GM12872 (cell line): ENCODE measurements around the gene PRDM5.

ENCODE experiments used
- CTCF ChIP-seq: IDR thresholded peaks from 3 replicates; pipeline ENCODE4 v1.5.1; 2011; ENCODE audit warnings: low read depth, mild to moderate bottlenecking, low read length, moderate library complexity; ENCODE audit not compliant: insufficient read depth

PRDM5 gene

GRCh38 chr4:120733054-120733453, 189.5 kb downstream of the PRDM5 start:
- no peak for TF ChIP-seq CTCF

- TF ChIP-seq CTCF, result no peak
Measured at GRCh38 chr4:120731561-120731960, 191.0 kb downstream of the PRDM5 start.

GRCh38 chr4:120730777-120731320, 191.7 kb downstream of the PRDM5 start:
- TF ChIP-seq CTCF, result no peak

- TF ChIP-seq CTCF, result no peak
Measured at GRCh38 chr4:120728892-120729675, 193.4 kb downstream of the PRDM5 start.

- TF ChIP-seq CTCF, result no peak
Measured at GRCh38 chr4:120725639-120726580, 196.6 kb downstream of the PRDM5 start.

- no peak for TF ChIP-seq CTCF
Measured at GRCh38 chr4:120724656-120725055, 197.9 kb downstream of the PRDM5 start.

GRCh38 chr4:120723986-120724385, 198.5 kb downstream of the PRDM5 start:
- no peak for TF ChIP-seq CTCF
